WTC11 (cell line): ENCODE data around the gene HOXA13. TPM values are rescaled to one million over a fixed set of nuclear protein-coding genes. Genes with fewer than 3 reads are reported as not detected.

ENCODE experiments used
- ATAC-seq: fragments of 200-7000 bp; cut with Tn5 transposase; 2 replicates; pipeline ENCODE4 v1.10.0; 2021; ENCODE audit warnings: mild to moderate bottlenecking, moderate library complexity
- CTCF ChIA-PET: fragments of 300-600 bp; sonication (Branson Sonifier 250); formaldehyde crosslinking; loops from one replicate; lab custom pipeline; 2021; ENCODE audit warnings: antibody characterized with exemption; lab: Charles Lee
- POLR2A ChIA-PET: fragments of 350-600 bp; sonication (Branson Sonifier 250); formaldehyde crosslinking; loops from one replicate; lab custom pipeline; 2021; ENCODE audit warnings: antibody characterized with exemption; lab: Charles Lee
- DNase-seq: peaks from one replicate; pipeline ENCODE4 v3.0.0; 2021; ENCODE audit warnings: low spot score
- H3K27ac Mint-ChIP-seq: 2 replicates; pipeline ENCODE4 v1.8.0; 2021; ENCODE audit warnings: mixed read lengths
- H3K27me3 Mint-ChIP-seq: 2 replicates; pipeline ENCODE4 v1.8.0; 2021; ENCODE audit warnings: low read depth, mild to moderate bottlenecking, moderate library complexity, mixed read lengths
- H3K36me3 Mint-ChIP-seq: 2 replicates; pipeline ENCODE4 v1.8.0; 2021; ENCODE audit warnings: mixed read lengths
- H3K4me1 Mint-ChIP-seq: 2 replicates; pipeline ENCODE4 v1.8.0; 2022; ENCODE audit warnings: mixed read lengths
- H3K4me3 Mint-ChIP-seq: 2 replicates; pipeline ENCODE4 v1.8.0; 2021; ENCODE audit warnings: mild to moderate bottlenecking, moderate library complexity, mixed read lengths
- H3K9me3 Mint-ChIP-seq: 2 replicates; pipeline ENCODE4 v1.8.0; 2021; ENCODE audit warnings: mixed read lengths
- CBFB ChIP-seq: sonication (generic); formaldehyde crosslinking; IDR thresholded peaks from 2 replicates; pipeline ENCODE4 v1.8.1; 2022; ENCODE audit warnings: mild to moderate bottlenecking, low read depth, missing genetic modification reagents
- FOXJ3 ChIP-seq: sonication (generic); formaldehyde crosslinking; IDR thresholded peaks from 2 replicates; pipeline ENCODE4 v1.9.0; 2021; ENCODE audit warnings: missing genetic modification reagents, mild to moderate bottlenecking, borderline replicate concordance
- NR2C2 ChIP-seq: sonication (generic); formaldehyde crosslinking; IDR thresholded peaks from 2 replicates; pipeline ENCODE4 v1.8.0; 2022; ENCODE audit warnings: mild to moderate bottlenecking, missing genetic modification reagents
- SMAD3 ChIP-seq: sonication (generic); formaldehyde crosslinking; IDR thresholded peaks from 2 replicates; pipeline ENCODE4 v1.8.0; 2022; ENCODE audit warnings: missing genetic modification reagents, mild to moderate bottlenecking, borderline replicate concordance
- TEAD4 ChIP-seq: sonication (generic); formaldehyde crosslinking; IDR thresholded peaks from 2 replicates; pipeline ENCODE4 v1.8.0; 2022; ENCODE audit warnings: mild to moderate bottlenecking, missing genetic modification reagents
- ZNF232 ChIP-seq: sonication (generic); formaldehyde crosslinking; IDR thresholded peaks from 2 replicates; pipeline ENCODE4 v1.8.0; 2022; ENCODE audit warnings: mild to moderate bottlenecking, missing genetic modification reagents
- total RNA-seq: library from RNA; stranded (reverse); gene quantifications from 3 replicates; pipeline ENCODE4 v1.2.3, GENCODE V29; 2021
- TF ChIP-seq, protein P1 (sequence below): sonication (generic); formaldehyde crosslinking; IDR thresholded peaks from 2 replicates; pipeline ENCODE4 v1.8.0; 2022; ENCODE audit warnings: mild to moderate bottlenecking, missing genetic modification reagents
- TF ChIP-seq, protein P2 (sequence below): sonication (generic); formaldehyde crosslinking; IDR thresholded peaks from 2 replicates; pipeline ENCODE4 v1.8.0; 2022; ENCODE audit warnings: mild to moderate bottlenecking, missing genetic modification reagents
- TF ChIP-seq, protein P3 (sequence below): sonication (generic); formaldehyde crosslinking; IDR thresholded peaks from 2 replicates; pipeline ENCODE4 v1.8.0; 2023; ENCODE audit warnings: missing genetic modification reagents, mild to moderate bottlenecking, borderline replicate concordance
- TF ChIP-seq, protein P4 (sequence below): fragments of 250-450 bp; sonication (Bioruptor Pico); IDR thresholded peaks from 2 replicates; pipeline ENCODE4 v2.1.2; 2022; ENCODE audit warnings: mild to moderate bottlenecking, moderate library complexity
- TF ChIP-seq, protein P5 (sequence below): sonication (generic); formaldehyde crosslinking; IDR thresholded peaks from 2 replicates; pipeline ENCODE4 v1.8.0; 2022; ENCODE audit warnings: mild to moderate bottlenecking, missing genetic modification reagents
- TF ChIP-seq, protein P6 (sequence below): sonication (generic); formaldehyde crosslinking; IDR thresholded peaks from 2 replicates; pipeline ENCODE4 v1.8.1; 2022; ENCODE audit warnings: mild to moderate bottlenecking, moderate library complexity, missing genetic modification reagents

The HOXA13 gene
- total RNA-seq, 1 experiment from 2014 or later, result not detected

DNA sequence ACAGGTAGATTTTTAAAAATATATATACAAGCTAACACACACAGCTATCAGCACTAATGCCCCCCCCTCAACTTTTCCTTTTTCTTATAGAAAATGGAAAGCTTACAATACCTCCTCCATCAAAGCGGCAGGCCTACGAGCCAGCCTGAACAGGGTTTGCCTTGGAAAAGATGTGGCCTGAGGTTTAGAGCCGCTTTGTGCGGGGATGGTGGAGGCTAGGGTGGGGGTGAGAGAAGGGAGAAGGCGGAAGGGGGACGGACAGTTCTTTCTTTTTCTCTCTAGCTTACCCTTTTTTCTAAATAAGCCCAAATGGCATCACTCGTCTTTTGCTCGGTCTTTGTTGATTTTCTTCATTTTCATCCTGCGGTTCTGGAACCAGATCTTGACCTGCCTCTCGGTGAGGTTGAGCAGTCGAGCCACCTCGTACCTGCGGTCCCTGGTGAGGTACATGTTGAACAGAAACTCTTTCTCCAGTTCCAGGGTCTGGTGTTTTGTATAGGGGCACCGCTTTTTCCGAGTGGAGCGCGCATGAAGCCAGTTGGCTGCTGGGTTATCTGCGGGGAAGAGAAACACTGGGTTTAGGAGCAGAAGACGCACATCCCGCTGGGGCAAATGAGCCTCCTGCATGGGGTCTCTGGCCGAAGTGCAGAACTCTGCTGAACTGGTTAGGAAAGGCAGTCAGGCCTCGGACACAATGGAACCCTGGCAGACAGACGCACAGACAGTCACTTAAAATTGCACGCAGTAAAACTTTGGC is 36.4 kb downstream of the HOXA13 start (continued):
- TF ChIP-seq, protein P1, sequence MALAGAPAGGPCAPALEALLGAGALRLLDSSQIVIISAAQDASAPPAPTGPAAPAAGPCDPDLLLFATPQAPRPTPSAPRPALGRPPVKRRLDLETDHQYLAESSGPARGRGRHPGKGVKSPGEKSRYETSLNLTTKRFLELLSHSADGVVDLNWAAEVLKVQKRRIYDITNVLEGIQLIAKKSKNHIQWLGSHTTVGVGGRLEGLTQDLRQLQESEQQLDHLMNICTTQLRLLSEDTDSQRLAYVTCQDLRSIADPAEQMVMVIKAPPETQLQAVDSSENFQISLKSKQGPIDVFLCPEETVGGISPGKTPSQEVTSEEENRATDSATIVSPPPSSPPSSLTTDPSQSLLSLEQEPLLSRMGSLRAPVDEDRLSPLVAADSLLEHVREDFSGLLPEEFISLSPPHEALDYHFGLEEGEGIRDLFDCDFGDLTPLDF, result no peak
- TF ChIP-seq, all 79 proteins: peak for 0

DNA sequence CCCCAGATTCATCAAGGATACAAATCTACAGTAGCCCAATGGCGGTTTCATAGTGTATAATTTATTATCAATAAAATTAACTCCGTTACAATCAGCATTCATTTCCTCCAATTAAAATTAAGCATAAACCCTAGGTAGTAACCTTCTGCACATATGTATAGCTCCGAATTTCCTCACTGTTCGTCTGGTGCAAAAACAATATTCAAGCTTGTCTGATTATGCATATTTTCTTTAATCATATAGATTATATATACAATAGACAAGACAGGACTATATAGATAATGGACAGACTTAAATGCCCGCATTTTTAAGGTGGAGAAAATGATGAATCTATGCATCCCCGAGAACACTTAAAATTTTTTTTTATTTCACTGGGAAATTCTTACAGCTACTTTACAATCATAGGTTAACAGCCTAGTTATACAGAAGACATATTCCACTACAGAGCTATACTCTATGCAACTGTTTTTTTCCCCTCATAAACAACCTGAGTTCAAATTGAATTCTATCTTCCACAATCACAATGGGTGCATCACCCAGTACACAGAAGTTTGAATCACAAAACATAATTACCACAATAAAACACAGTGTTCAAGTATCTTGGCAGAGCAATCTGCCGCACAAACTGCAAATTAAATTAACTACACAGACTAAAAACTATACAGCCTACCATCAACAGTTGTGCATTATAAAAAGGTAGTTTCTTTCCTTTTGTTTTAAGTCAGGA is 37.2 kb downstream of the HOXA13 start:
- H3K27me3 Mint-ChIP-seq, result peaks cover 100% of the 10 kb centered on the region
- H3K4me3 Mint-ChIP-seq, result no peak overlapping the region
- ChIA-PET POLR2A (no interaction called here), CTCF (interaction anchor here (1.6 to 3.1 kb wide), 6 partner anchors 11 to 480 kb away, joined by 5 to 74 read pairs (median 28); partner anchors contain the start of genes HOXA3 and HOXA6)
- TF ChIP-seq SMAD3 (CRISPR knock-in tag) (no peak), NR2C2 (CRISPR knock-in tag) (no peak), CBFB (CRISPR knock-in tag) (no peak), ZNF232 (CRISPR knock-in tag) (no peak), FOXJ3 (CRISPR knock-in tag) (no peak), TEAD4 (CRISPR knock-in tag) (no peak)
- TF ChIP-seq, protein P2, sequence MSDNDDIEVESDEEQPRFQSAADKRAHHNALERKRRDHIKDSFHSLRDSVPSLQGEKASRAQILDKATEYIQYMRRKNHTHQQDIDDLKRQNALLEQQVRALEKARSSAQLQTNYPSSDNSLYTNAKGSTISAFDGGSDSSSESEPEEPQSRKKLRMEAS (CRISPR knock-in tag), result no peak
- TF ChIP-seq, protein P3, sequence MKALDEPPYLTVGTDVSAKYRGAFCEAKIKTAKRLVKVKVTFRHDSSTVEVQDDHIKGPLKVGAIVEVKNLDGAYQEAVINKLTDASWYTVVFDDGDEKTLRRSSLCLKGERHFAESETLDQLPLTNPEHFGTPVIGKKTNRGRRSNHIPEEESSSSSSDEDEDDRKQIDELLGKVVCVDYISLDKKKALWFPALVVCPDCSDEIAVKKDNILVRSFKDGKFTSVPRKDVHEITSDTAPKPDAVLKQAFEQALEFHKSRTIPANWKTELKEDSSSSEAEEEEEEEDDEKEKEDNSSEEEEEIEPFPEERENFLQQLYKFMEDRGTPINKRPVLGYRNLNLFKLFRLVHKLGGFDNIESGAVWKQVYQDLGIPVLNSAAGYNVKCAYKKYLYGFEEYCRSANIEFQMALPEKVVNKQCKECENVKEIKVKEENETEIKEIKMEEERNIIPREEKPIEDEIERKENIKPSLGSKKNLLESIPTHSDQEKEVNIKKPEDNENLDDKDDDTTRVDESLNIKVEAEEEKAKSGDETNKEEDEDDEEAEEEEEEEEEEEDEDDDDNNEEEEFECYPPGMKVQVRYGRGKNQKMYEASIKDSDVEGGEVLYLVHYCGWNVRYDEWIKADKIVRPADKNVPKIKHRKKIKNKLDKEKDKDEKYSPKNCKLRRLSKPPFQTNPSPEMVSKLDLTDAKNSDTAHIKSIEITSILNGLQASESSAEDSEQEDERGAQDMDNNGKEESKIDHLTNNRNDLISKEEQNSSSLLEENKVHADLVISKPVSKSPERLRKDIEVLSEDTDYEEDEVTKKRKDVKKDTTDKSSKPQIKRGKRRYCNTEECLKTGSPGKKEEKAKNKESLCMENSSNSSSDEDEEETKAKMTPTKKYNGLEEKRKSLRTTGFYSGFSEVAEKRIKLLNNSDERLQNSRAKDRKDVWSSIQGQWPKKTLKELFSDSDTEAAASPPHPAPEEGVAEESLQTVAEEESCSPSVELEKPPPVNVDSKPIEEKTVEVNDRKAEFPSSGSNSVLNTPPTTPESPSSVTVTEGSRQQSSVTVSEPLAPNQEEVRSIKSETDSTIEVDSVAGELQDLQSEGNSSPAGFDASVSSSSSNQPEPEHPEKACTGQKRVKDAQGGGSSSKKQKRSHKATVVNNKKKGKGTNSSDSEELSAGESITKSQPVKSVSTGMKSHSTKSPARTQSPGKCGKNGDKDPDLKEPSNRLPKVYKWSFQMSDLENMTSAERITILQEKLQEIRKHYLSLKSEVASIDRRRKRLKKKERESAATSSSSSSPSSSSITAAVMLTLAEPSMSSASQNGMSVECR, result no peak
- TF ChIP-seq, protein P4, sequence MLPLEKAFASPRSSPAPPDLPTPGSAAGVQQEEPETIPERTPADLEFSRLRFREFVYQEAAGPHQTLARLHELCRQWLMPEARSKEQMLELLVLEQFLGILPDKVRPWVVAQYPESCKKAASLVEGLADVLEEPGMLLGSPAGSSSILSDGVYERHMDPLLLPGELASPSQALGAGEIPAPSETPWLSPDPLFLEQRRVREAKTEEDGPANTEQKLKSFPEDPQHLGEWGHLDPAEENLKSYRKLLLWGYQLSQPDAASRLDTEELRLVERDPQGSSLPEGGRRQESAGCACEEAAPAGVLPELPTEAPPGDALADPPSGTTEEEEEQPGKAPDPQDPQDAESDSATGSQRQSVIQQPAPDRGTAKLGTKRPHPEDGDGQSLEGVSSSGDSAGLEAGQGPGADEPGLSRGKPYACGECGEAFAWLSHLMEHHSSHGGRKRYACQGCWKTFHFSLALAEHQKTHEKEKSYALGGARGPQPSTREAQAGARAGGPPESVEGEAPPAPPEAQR (CRISPR knock-in tag), result no peak
- TF ChIP-seq, protein P5, sequence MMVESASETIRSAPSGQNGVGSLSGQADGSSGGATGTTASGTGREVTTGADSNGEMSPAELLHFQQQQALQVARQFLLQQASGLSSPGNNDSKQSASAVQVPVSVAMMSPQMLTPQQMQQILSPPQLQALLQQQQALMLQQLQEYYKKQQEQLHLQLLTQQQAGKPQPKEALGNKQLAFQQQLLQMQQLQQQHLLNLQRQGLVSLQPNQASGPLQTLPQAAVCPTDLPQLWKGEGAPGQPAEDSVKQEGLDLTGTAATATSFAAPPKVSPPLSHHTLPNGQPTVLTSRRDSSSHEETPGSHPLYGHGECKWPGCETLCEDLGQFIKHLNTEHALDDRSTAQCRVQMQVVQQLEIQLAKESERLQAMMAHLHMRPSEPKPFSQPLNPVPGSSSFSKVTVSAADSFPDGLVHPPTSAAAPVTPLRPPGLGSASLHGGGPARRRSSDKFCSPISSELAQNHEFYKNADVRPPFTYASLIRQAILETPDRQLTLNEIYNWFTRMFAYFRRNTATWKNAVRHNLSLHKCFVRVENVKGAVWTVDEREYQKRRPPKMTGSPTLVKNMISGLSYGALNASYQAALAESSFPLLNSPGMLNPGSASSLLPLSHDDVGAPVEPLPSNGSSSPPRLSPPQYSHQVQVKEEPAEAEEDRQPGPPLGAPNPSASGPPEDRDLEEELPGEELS, result no peak
- TF ChIP-seq, protein P6, sequence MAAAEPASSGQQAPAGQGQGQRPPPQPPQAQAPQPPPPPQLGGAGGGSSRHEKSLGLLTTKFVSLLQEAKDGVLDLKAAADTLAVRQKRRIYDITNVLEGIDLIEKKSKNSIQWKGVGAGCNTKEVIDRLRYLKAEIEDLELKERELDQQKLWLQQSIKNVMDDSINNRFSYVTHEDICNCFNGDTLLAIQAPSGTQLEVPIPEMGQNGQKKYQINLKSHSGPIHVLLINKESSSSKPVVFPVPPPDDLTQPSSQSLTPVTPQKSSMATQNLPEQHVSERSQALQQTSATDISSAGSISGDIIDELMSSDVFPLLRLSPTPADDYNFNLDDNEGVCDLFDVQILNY (CRISPR knock-in tag), result no peak
- TF ChIP-seq, protein P1, result no peak
- ATAC-seq (no peak), DNase-seq (no peak)
- no peak overlapping the region for H3K27ac Mint-ChIP-seq
- no peaks in the 10 kb centered on the region for H3K36me3 Mint-ChIP-seq
- no peaks in the 10 kb centered on the region for H3K9me3 Mint-ChIP-seq
- peaks cover 11% of the 10 kb centered on the region for H3K4me1 Mint-ChIP-seq
